GM23338 (cell line): ENCODE measurements around the gene TNK2.

Source experiments
- CTCF ChIP-seq, 2 experiments: fragments of 200-600 bp in 1 of 2; sonication (generic) in 1 of 2; conservative IDR thresholded peaks; 2 replicates each; pipeline versions ENCODE4 v1.5.1 to v1.6.1; 2016 to 2017; ENCODE audit warnings: antibody characterized with exemption in 2 of 2, low read depth in 2 of 2, mild to moderate bottlenecking in 2 of 2, moderate library complexity in 1 of 2
- EZH2 ChIP-seq: fragments of 200-600 bp; sonication (generic); IDR thresholded peaks from one replicate; pipeline ENCODE4 v1.8.0; 2017; ENCODE audit warnings: antibody characterized with exemption, mild to moderate bottlenecking, low read depth; ENCODE audit not compliant: unreplicated experiment
- EZH2phosphoT487 ChIP-seq: fragments of 200-600 bp; sonication (generic); IDR thresholded peaks from one replicate; pipeline ENCODE4 v1.8.1; 2018; ENCODE audit warnings: antibody characterized with exemption; ENCODE audit not compliant: unreplicated experiment
- JUNB ChIP-seq: IDR thresholded peaks from one replicate; pipeline ENCODE4 v1.6.1; 2016; ENCODE audit warnings: antibody characterized with exemption; ENCODE audit not compliant: unreplicated experiment
- POLR2AphosphoS5 ChIP-seq: IDR thresholded peaks from 2 replicates; pipeline ENCODE4 v1.6.1; 2016; ENCODE audit warnings: antibody characterized with exemption, low read depth
- ZNF114 ChIP-seq: fragments of 250-450 bp; sonication (Bioruptor Pico); IDR thresholded peaks from 2 replicates; pipeline ENCODE4 v1.5.0; 2020; ENCODE audit warnings: mild to moderate bottlenecking, moderate library complexity
- TF ChIP-seq, protein P1 (sequence below): IDR thresholded peaks from one replicate; pipeline ENCODE4 v1.6.1; 2018; ENCODE audit warnings: antibody characterized with exemption; ENCODE audit not compliant: unreplicated experiment
- TF ChIP-seq, protein P2 (sequence below): IDR thresholded peaks from 2 replicates; pipeline ENCODE4 v1.6.1; 2016; ENCODE audit warnings: antibody characterized with exemption

GRCh38 chr3:195897081-195897852 lies 11.1 kb downstream of the TNK2 start:
- TF ChIP-seq CTCF (conservative IDR thresholded peaks at IDR 0.05; ENCODE audit: low read depth in 2 of 2): no peak
- no peak for TF ChIP-seq JUNB
- no peak for TF ChIP-seq EZH2phosphoT487
- TF ChIP-seq, protein P1, sequence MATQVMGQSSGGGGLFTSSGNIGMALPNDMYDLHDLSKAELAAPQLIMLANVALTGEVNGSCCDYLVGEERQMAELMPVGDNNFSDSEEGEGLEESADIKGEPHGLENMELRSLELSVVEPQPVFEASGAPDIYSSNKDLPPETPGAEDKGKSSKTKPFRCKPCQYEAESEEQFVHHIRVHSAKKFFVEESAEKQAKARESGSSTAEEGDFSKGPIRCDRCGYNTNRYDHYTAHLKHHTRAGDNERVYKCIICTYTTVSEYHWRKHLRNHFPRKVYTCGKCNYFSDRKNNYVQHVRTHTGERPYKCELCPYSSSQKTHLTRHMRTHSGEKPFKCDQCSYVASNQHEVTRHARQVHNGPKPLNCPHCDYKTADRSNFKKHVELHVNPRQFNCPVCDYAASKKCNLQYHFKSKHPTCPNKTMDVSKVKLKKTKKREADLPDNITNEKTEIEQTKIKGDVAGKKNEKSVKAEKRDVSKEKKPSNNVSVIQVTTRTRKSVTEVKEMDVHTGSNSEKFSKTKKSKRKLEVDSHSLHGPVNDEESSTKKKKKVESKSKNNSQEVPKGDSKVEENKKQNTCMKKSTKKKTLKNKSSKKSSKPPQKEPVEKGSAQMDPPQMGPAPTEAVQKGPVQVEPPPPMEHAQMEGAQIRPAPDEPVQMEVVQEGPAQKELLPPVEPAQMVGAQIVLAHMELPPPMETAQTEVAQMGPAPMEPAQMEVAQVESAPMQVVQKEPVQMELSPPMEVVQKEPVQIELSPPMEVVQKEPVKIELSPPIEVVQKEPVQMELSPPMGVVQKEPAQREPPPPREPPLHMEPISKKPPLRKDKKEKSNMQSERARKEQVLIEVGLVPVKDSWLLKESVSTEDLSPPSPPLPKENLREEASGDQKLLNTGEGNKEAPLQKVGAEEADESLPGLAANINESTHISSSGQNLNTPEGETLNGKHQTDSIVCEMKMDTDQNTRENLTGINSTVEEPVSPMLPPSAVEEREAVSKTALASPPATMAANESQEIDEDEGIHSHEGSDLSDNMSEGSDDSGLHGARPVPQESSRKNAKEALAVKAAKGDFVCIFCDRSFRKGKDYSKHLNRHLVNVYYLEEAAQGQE: no peak
- TF ChIP-seq POLR2AphosphoS5: no peak
- TF ChIP-seq EZH2: no peak
- TF ChIP-seq, protein P2, sequence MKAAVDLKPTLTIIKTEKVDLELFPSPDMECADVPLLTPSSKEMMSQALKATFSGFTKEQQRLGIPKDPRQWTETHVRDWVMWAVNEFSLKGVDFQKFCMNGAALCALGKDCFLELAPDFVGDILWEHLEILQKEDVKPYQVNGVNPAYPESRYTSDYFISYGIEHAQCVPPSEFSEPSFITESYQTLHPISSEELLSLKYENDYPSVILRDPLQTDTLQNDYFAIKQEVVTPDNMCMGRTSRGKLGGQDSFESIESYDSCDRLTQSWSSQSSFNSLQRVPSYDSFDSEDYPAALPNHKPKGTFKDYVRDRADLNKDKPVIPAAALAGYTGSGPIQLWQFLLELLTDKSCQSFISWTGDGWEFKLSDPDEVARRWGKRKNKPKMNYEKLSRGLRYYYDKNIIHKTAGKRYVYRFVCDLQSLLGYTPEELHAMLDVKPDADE: no peak
- TF ChIP-seq ZNF114 (CRISPR knock-in tag): no peak
